Measurements from ENCODE around the gene FBXW10B.
"Not testable (repeated sequence)": the region's sequence is repeated elsewhere in the genome, so short reads cannot be mapped to it uniquely, and the experiment has no call there.

The FBXW10B gene

DNA sequence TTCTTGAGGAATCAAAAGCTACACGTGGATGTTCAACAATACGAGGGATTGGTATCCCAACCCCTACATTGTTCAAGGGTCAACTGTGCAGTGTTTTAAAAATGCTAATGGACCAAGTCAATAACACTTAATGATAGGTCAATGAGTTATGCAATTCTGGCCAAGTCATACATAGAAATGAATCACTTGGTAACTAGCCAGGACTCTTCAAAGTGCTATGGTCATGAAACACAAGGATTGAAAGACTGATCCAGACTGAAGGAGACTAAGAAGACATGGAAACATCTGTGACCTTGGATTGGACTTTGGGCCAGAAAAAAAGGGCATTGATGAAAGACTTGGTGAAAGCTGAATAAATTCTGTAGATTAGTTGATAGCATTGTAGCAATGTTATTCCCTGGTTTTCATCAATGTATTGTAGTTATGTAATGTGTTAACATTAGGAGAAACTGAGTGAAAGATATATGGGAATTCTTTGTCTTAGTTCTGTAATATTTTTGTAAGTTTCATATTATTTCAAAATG lies 11.5 kb upstream of the FBXW10B start:
- not testable (repeated sequence) for H3K27ac ChIP-seq (ENCODE audit: low read depth, low read length); H3K9me3 ChIP-seq (ENCODE audit: insufficient read depth, low read length); H3K9me2 ChIP-seq (replicated peaks; ENCODE audit: insufficient read depth, low read length)

GRCh38 chr17:15629991-15630390 lies 10.5 kb upstream of the FBXW10B start:
- not testable (repeated sequence) for H3K9me2 ChIP-seq (replicated peaks; ENCODE audit: insufficient read depth, low read length); H3K4me3 ChIP-seq (ENCODE audit: insufficient read depth, low read length, poor library complexity, severe bottlenecking); H3F3A ChIP-seq (ENCODE audit: insufficient read depth); H3K27ac ChIP-seq (ENCODE audit: low read depth, low read length); H2AFZ ChIP-seq (ENCODE audit: low read depth, low read length, severe bottlenecking); H3K79me2 ChIP-seq (ENCODE audit: insufficient read depth, low read length); H3K27me3 ChIP-seq (ENCODE audit: low read length); H3K4me2 ChIP-seq (ENCODE audit: low read depth, low read length, poor library complexity, severe bottlenecking); H4K20me1 ChIP-seq (ENCODE audit: low read depth, low read length); H3K9me3 ChIP-seq (ENCODE audit: insufficient read depth, low read length); H3K9ac ChIP-seq (ENCODE audit: low read length); H3K36me3 ChIP-seq (ENCODE audit: low read length)

More for the DNA sequence above, 11.5 kb upstream of the FBXW10B start:
- not testable (repeated sequence) for H3K4me2 ChIP-seq (ENCODE audit: low read depth, low read length, poor library complexity, severe bottlenecking); H4K20me1 ChIP-seq (ENCODE audit: low read depth, low read length); H3K79me2 ChIP-seq (ENCODE audit: insufficient read depth, low read length); H3F3A ChIP-seq (ENCODE audit: insufficient read depth); H3K4me3 ChIP-seq (ENCODE audit: insufficient read depth, low read length, poor library complexity, severe bottlenecking); H2AFZ ChIP-seq (ENCODE audit: low read depth, low read length, severe bottlenecking); H3K27me3 ChIP-seq (ENCODE audit: low read length); H3K9ac ChIP-seq (ENCODE audit: low read length); H3K36me3 ChIP-seq (ENCODE audit: low read length)

- H3K4me3 ChIP-seq (ENCODE audit: insufficient read depth, low read length, poor library complexity, severe bottlenecking); H4K20me1 ChIP-seq (ENCODE audit: low read depth, low read length); H3K36me3 ChIP-seq (ENCODE audit: low read length); H3K79me2 ChIP-seq (ENCODE audit: insufficient read depth, low read length); H3K27me3 ChIP-seq (ENCODE audit: low read length); H3K9me3 ChIP-seq (ENCODE audit: insufficient read depth, low read length); H3K9me2 ChIP-seq (replicated peaks; ENCODE audit: insufficient read depth, low read length); H3K27ac ChIP-seq (ENCODE audit: low read depth, low read length); H3K9ac ChIP-seq (ENCODE audit: low read length); H2AFZ ChIP-seq (ENCODE audit: low read depth, low read length, severe bottlenecking); H3K4me2 ChIP-seq (ENCODE audit: low read depth, low read length, poor library complexity, severe bottlenecking); H3F3A ChIP-seq (ENCODE audit: insufficient read depth): not testable (repeated sequence)
These were observed 4.2 kb upstream of the FBXW10B start for GRCh38 chr17:15623661-15624209.

DNA sequence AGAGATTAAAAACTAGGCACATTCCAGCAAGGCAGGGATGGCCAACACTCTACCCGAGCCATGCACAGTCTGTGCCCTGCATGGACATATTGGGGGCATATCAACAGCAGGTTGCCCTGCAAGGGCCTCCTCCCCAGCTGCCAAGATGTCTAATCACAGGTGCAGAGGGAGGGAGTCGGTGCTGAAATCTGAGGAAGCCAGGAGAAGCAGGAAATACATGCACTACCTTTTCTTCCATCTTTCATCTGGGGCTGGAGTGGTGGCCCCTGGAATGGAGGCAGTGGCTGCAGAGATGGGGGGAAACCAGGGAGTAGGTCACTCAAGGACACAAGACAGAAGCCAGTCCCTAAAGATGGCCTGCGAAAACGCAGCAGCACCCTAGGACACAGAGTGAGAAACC lies 3.8 kb upstream of the FBXW10B start:
- H3K36me3 ChIP-seq (ENCODE audit: low read length); H3K9ac ChIP-seq (ENCODE audit: low read length): not testable (repeated sequence)

GRCh38 chr17:15622124-15622523 lies 2.6 kb upstream of the FBXW10B start:
- H3K79me2 ChIP-seq (ENCODE audit: insufficient read depth, low read length); H3K9ac ChIP-seq (ENCODE audit: low read length); H3K27ac ChIP-seq (ENCODE audit: low read depth, low read length); H3F3A ChIP-seq (ENCODE audit: insufficient read depth); H3K36me3 ChIP-seq (ENCODE audit: low read length); H3K9me3 ChIP-seq (ENCODE audit: insufficient read depth, low read length); H3K4me3 ChIP-seq (ENCODE audit: insufficient read depth, low read length, poor library complexity, severe bottlenecking); H3K4me2 ChIP-seq (ENCODE audit: low read depth, low read length, poor library complexity, severe bottlenecking); H3K27me3 ChIP-seq (ENCODE audit: low read length); H2AFZ ChIP-seq (ENCODE audit: low read depth, low read length, severe bottlenecking); H3K9me2 ChIP-seq (replicated peaks; ENCODE audit: insufficient read depth, low read length); H4K20me1 ChIP-seq (ENCODE audit: low read depth, low read length): not testable (repeated sequence)

More for the DNA sequence above, 3.8 kb upstream of the FBXW10B start:
- not testable (repeated sequence) for H3F3A ChIP-seq (ENCODE audit: insufficient read depth); H3K27ac ChIP-seq (ENCODE audit: low read depth, low read length); H2AFZ ChIP-seq (ENCODE audit: low read depth, low read length, severe bottlenecking); H3K79me2 ChIP-seq (ENCODE audit: insufficient read depth, low read length); H3K9me3 ChIP-seq (ENCODE audit: insufficient read depth, low read length); H3K4me2 ChIP-seq (ENCODE audit: low read depth, low read length, poor library complexity, severe bottlenecking); H3K4me3 ChIP-seq (ENCODE audit: insufficient read depth, low read length, poor library complexity, severe bottlenecking); H4K20me1 ChIP-seq (ENCODE audit: low read depth, low read length); H3K27me3 ChIP-seq (ENCODE audit: low read length); H3K9me2 ChIP-seq (replicated peaks; ENCODE audit: insufficient read depth, low read length)

GRCh38 chr17:15616828-15617227 lies 2.7 kb downstream of the FBXW10B start:
- not testable (repeated sequence) for H3F3A ChIP-seq (ENCODE audit: insufficient read depth); H2AFZ ChIP-seq (ENCODE audit: low read depth, low read length, severe bottlenecking); H3K4me2 ChIP-seq (ENCODE audit: low read depth, low read length, poor library complexity, severe bottlenecking); H3K9ac ChIP-seq (ENCODE audit: low read length); H4K20me1 ChIP-seq (ENCODE audit: low read depth, low read length); H3K27me3 ChIP-seq (ENCODE audit: low read length); H3K79me2 ChIP-seq (ENCODE audit: insufficient read depth, low read length); H3K9me2 ChIP-seq (replicated peaks; ENCODE audit: insufficient read depth, low read length); H3K4me3 ChIP-seq (ENCODE audit: insufficient read depth, low read length, poor library complexity, severe bottlenecking); H3K9me3 ChIP-seq (ENCODE audit: insufficient read depth, low read length); H3K36me3 ChIP-seq (ENCODE audit: low read length); H3K27ac ChIP-seq (ENCODE audit: low read depth, low read length)

DNA sequence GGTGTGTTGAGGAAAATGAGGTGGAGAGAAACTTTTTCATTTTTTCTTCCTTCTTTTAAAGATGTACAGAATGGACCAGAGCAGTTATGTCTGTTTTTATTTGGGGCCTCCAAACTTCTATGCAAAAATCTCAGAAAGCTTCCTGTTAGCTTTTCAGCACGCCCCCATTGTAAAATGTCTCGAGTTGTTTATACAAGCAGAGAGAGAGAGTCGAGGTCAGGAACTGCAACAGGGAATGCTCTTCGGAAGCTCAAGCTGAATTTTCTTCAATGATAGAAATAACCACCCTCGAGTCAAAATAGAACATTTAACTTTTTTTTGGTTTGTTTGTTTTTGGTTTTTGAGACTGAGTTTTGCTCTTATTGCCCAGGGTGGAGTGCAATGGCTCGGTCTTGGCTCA lies 3.7 kb downstream of the FBXW10B start:
- not testable (repeated sequence) for H3K36me3 ChIP-seq (ENCODE audit: low read length); H4K20me1 ChIP-seq (ENCODE audit: low read depth, low read length); H3K27me3 ChIP-seq (ENCODE audit: low read length); H3K27ac ChIP-seq (ENCODE audit: low read depth, low read length); H3K9me3 ChIP-seq (ENCODE audit: insufficient read depth, low read length); H3K9ac ChIP-seq (ENCODE audit: low read length); H2AFZ ChIP-seq (ENCODE audit: low read depth, low read length, severe bottlenecking); H3K4me3 ChIP-seq (ENCODE audit: insufficient read depth, low read length, poor library complexity, severe bottlenecking); H3K79me2 ChIP-seq (ENCODE audit: insufficient read depth, low read length); H3K9me2 ChIP-seq (replicated peaks; ENCODE audit: insufficient read depth, low read length); H3K4me2 ChIP-seq (ENCODE audit: low read depth, low read length, poor library complexity, severe bottlenecking); H3F3A ChIP-seq (ENCODE audit: insufficient read depth)

DNA sequence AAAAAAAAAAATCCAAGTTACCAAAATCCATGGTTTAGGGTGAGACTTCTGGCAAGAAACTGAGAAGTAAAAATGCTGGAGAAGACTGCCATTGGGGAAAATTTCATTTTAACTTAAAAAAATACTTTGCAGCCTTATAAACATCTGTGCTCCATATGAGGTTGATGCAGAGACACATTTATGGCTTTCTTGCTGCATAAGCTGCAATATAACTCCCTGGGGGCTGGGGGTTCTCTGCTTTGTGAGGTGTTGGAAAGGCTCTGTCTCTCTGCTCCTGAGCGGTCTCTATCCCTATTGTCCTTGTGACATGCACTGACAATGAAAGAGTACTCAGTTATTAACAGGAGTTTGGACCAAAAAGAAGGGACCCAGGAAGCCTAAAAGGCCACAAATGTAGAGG lies 6.4 kb downstream of the FBXW10B start:
- H2AFZ ChIP-seq (ENCODE audit: low read depth, low read length, severe bottlenecking); H3K4me2 ChIP-seq (ENCODE audit: low read depth, low read length, poor library complexity, severe bottlenecking); H3K9me2 ChIP-seq (replicated peaks; ENCODE audit: insufficient read depth, low read length); H4K20me1 ChIP-seq (ENCODE audit: low read depth, low read length); H3K27ac ChIP-seq (ENCODE audit: low read depth, low read length); H3K79me2 ChIP-seq (ENCODE audit: insufficient read depth, low read length); H3K4me3 ChIP-seq (ENCODE audit: insufficient read depth, low read length, poor library complexity, severe bottlenecking); H3F3A ChIP-seq (ENCODE audit: insufficient read depth); H3K27me3 ChIP-seq (ENCODE audit: low read length); H3K9ac ChIP-seq (ENCODE audit: low read length); H3K9me3 ChIP-seq (ENCODE audit: insufficient read depth, low read length); H3K36me3 ChIP-seq (ENCODE audit: low read length): not testable (repeated sequence)

Data from SU-DHL-6 (cell line).